GM13976 (cell line): ENCODE results near the gene MICAL3.
"Not testable (repeated sequence)": the region's sequence is repeated elsewhere in the genome, so short reads cannot be mapped to it uniquely, and the experiment has no call there.

Experiments used
- DNase-seq: peaks from one replicate; pipeline ENCODE4 v3.0.0; 2012; ENCODE audit warnings: low spot score
- CTCF ChIP-seq: IDR thresholded peaks from 2 replicates; pipeline ENCODE4 v1.5.1; 2012; ENCODE audit warnings: borderline replicate concordance, mild to moderate bottlenecking; ENCODE audit not compliant: insufficient read depth; ENCODE audit errors: extremely low read depth, missing control alignments, control extremely low read depth
- in situ Hi-C: fragments of 300-500 bp; cut with MboI; formaldehyde crosslinking; loops from one replicate; pipeline ENCODE4 v1.12.0; 2022; ENCODE audit warnings: low sequenced_read_pairs, mixed read lengths, inconsistent platforms; ENCODE audit not compliant: unreplicated experiment

MICAL3 gene

DNA sequence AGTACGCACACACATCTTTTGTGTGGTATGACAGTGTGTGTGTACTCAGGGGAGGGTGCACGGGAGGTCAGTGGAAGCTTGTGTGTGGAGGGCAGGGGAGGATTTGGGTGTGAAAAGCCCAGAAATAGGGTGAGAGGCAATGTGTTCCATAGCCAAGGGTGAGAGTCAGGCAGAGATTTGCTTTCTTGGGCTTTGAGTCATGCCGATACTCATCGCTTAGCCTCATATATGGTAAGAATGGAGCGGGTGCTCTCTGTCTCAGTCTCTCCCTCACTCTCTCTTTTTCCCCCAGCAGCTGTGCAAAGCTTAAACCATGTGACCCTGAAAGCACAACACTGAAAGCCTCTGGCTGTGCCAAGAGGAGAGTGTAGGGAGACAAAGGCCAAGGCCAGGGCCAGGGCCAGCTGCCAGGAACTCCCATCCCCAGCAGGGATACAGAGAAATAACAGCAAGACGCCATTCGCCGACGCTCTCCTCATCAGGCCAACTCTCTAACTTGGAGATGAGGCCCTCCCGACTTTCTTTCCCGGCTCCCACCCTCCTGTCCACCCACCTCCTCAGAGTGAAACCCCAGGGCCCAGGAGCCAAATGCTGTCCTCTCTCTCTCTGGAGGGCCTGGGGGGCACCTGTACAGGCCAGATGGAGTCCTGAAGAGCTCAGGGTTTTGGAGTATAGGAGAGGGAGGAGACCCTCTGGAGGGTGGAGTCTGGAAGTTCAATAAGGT is 20.3 kb upstream of the MICAL3 start:
- in situ Hi-C loops, result no loop called here
- no peak for TF ChIP-seq CTCF
- DNase-seq, result no peak

DNA sequence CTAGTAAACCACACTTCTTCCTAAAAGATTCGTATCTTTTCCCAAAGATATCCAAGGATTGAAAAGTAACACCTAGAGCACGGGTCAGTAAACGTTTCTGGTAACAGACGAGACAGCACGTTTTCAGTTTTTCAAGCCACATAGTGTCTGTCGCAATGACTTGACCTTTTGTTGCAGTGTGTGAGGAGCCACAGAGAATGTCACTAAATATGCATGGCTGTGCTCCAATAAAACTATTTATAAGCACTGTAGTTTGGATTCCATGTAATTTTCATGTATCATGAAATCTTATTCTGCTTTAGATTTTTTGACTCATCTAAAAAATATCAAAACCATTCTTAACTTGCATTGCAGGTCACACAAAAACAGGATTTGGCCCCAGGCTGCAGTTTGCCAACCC is 18.3 kb upstream of the MICAL3 start:
- in situ Hi-C loops, result no loop called here
- TF ChIP-seq CTCF, result no peak
- no peak for DNase-seq

- DNase-seq, in situ Hi-C loops: not testable (repeated sequence)
These were observed 16.5 kb upstream of the MICAL3 start for GRCh38 chr22:18040898-18041297.

GRCh38 chr22:18035751-18036150 is 11.4 kb upstream of the MICAL3 start:
- in situ Hi-C loops, result no loop called here
- DNase-seq, result no peak
- no peak for TF ChIP-seq CTCF

DNA sequence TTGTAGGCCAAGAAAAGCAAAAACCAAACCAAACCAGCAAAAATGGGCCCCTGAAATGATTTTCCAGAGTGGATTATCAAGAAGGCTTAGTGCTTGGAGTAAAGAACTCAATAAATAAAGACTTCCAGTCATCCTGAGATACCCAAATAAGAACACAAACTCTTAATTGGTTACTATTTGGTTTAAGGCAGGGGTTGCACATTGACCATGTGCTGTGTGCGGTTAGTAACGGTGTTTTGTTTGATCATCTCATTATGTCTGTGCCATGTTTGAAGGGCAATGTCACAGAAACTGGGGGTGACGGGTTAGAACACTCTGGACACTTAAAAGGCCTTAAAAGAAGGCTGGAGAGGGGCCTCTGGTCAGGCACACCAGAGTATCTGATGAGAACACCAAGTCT is 9.7 kb upstream of the MICAL3 start:
- in situ Hi-C loops, result no loop called here
- TF ChIP-seq CTCF, result no peak
- no peak for DNase-seq

GRCh38 chr22:18033204-18033998 is 9.0 kb upstream of the MICAL3 start:
- in situ Hi-C loops, result no loop called here
- TF ChIP-seq CTCF, result no peak
- DNase-seq, result no peak

- no peak for DNase-seq
- no peak for TF ChIP-seq CTCF
- in situ Hi-C loops, result no loop called here
These were observed 8.2 kb upstream of the MICAL3 start for GRCh38 chr22:18032455-18033101.
